ENCODE results near the gene ITPKB.

Gene ITPKB

GRCh38 chr1:226692823-226693222 is 46.3 kb downstream of the ITPKB start:
- peak overlapping the region; percentile 13 for H3K27ac Mint-ChIP-seq
- H3K9me3 Mint-ChIP-seq = no peaks in the 10 kb centered on the region
- H3K36me3 Mint-ChIP-seq (ENCODE audit: low read depth) = no peaks in the 10 kb centered on the region
- H3K4me1 Mint-ChIP-seq = peaks cover 34% of the 10 kb centered on the region
- no peak for TF ChIP-seq CTCF (IDR thresholded peaks at IDR 0.05)
- peaks cover 9% of the 10 kb centered on the region for H3K27me3 Mint-ChIP-seq (ENCODE audit: low read depth, poor library complexity)
- no peak for DNase-seq
- no peak overlapping the region for H3K4me3 Mint-ChIP-seq

GRCh38 chr1:226692051-226692792 is 46.9 kb downstream of the ITPKB start:
- DNase-seq = no peak
- TF ChIP-seq CTCF (IDR thresholded peaks at IDR 0.05) = no peak
- Mint-ChIP-seq H3K4me3 (no peak overlapping the region), H3K27me3 (ENCODE audit: low read depth, poor library complexity) (peaks cover 9% of the 10 kb centered on the region), H3K4me1 (peaks cover 29% of the 10 kb centered on the region), H3K9me3 (no peaks in the 10 kb centered on the region), H3K27ac (no peak overlapping the region), H3K36me3 (ENCODE audit: low read depth) (no peaks in the 10 kb centered on the region)

GRCh38 chr1:226691247-226691646 is 47.8 kb downstream of the ITPKB start:
- no peak for DNase-seq
- Mint-ChIP-seq H3K27me3 (ENCODE audit: low read depth, poor library complexity) (peaks cover 9% of the 10 kb centered on the region), H3K36me3 (ENCODE audit: low read depth) (no peaks in the 10 kb centered on the region), H3K4me1 (peaks cover 38% of the 10 kb centered on the region), H3K4me3 (no peak overlapping the region), H3K9me3 (no peaks in the 10 kb centered on the region), H3K27ac (no peak overlapping the region)
- TF ChIP-seq CTCF (IDR thresholded peaks at IDR 0.05) = no peak

GRCh38 chr1:226690460-226690982 is 48.6 kb downstream of the ITPKB start:
- Mint-ChIP-seq H3K4me3 (no peak overlapping the region), H3K27ac (no peak overlapping the region), H3K27me3 (ENCODE audit: low read depth, poor library complexity) (peaks cover 9% of the 10 kb centered on the region), H3K36me3 (ENCODE audit: low read depth) (no peaks in the 10 kb centered on the region), H3K4me1 (peaks cover 46% of the 10 kb centered on the region), H3K9me3 (no peaks in the 10 kb centered on the region)
- DNase-seq = no peak
- TF ChIP-seq CTCF (IDR thresholded peaks at IDR 0.05) = no peak

- no peak overlapping the region for H3K27ac Mint-ChIP-seq
- no peaks in the 10 kb centered on the region for H3K9me3 Mint-ChIP-seq
- no peak overlapping the region for H3K4me3 Mint-ChIP-seq
- H3K4me1 Mint-ChIP-seq = peaks cover 51% of the 10 kb centered on the region
- TF ChIP-seq CTCF (IDR thresholded peaks at IDR 0.05) = no peak
- no peak for DNase-seq
- no peaks in the 10 kb centered on the region for H3K36me3 Mint-ChIP-seq (ENCODE audit: low read depth)
- peaks cover 15% of the 10 kb centered on the region for H3K27me3 Mint-ChIP-seq (ENCODE audit: low read depth, poor library complexity)
Observed at GRCh38 chr1:226688808-226689207, 50.3 kb downstream of the ITPKB start.
